Neural progenitor cell (in vitro differentiated cells): ENCODE results near the gene OBP2A. TPM values are rescaled to one million over a fixed set of nuclear protein-coding genes. Genes with fewer than 3 reads are reported as not detected.
"Not testable (repeated sequence)": the region's sequence is repeated elsewhere in the genome, so short reads cannot be mapped to it uniquely, and the experiment has no call there.

Source experiments
- DNase-seq: peaks from one replicate; pipeline ENCODE4 v3.0.0-alpha.2; 2016; ENCODE audit warnings: low spot score
- H2AFZ ChIP-seq: fragments of 200-600 bp; sonication (generic); replicated peaks from 2 replicates; pipeline ENCODE4 v1.6.1; 2016; ENCODE audit warnings: antibody characterized with exemption
- H3F3A ChIP-seq: fragments of 200-600 bp; sonication (generic); 2 replicates; pipeline ENCODE4 v1.6.1; 2016; ENCODE audit warnings: antibody characterized with exemption, low read depth
- H3K27ac ChIP-seq: fragments of 200-600 bp; sonication (generic); 2 replicates; pipeline ENCODE4 v1.5.1; 2016; ENCODE audit warnings: mild to moderate bottlenecking
- H3K27me3 ChIP-seq: fragments of 200-600 bp; sonication (generic); 2 replicates; pipeline ENCODE4 v1.6.1; 2016; ENCODE audit warnings: mild to moderate bottlenecking, moderate library complexity
- H3K36me3 ChIP-seq: fragments of 200-600 bp; sonication (generic); 2 replicates; pipeline ENCODE4 v1.5.1; 2016
- H3K4me1 ChIP-seq: fragments of 200-600 bp; sonication (generic); 2 replicates; pipeline ENCODE4 v1.6.1; 2016; ENCODE audit warnings: mixed run types
- H3K4me2 ChIP-seq: fragments of 200-600 bp; sonication (generic); 2 replicates; pipeline ENCODE4 v1.6.1; 2016
- H3K4me3 ChIP-seq: fragments of 200-600 bp; sonication (generic); 2 replicates; pipeline ENCODE4 v1.5.1; 2016
- H3K79me2 ChIP-seq: fragments of 200-600 bp; sonication (generic); 2 replicates; pipeline ENCODE4 v1.6.1; 2016; ENCODE audit warnings: low read depth
- H3K9ac ChIP-seq: fragments of 200-600 bp; sonication (generic); 2 replicates; pipeline ENCODE4 v1.6.1; 2016
- H3K9me3 ChIP-seq: fragments of 200-600 bp; sonication (generic); 2 replicates; pipeline ENCODE4 v1.5.1; 2016; ENCODE audit warnings: low read depth
- H4K20me1 ChIP-seq: fragments of 200-600 bp; sonication (generic); 2 replicates; pipeline ENCODE4 v1.6.1; 2016; ENCODE audit warnings: low read depth
- H3K27ac Mint-ChIP-seq: 3 replicates; pipeline ENCODE4 v1.8.0; 2021; ENCODE audit warnings: mixed read lengths
- H3K27me3 Mint-ChIP-seq: 2 replicates; pipeline ENCODE4 v1.8.0; 2022; ENCODE audit warnings: low read depth, mild to moderate bottlenecking, inconsistent platforms, moderate library complexity, mixed read lengths; ENCODE audit not compliant: insufficient read depth
- H3K36me3 Mint-ChIP-seq: 3 replicates; pipeline ENCODE4 v1.8.0; 2021; ENCODE audit warnings: mixed read lengths
- H3K4me1 Mint-ChIP-seq: 3 replicates; pipeline ENCODE4 v1.8.0; 2021; ENCODE audit warnings: mixed read lengths
- H3K4me3 Mint-ChIP-seq: 3 replicates; pipeline ENCODE4 v1.8.0; 2021; ENCODE audit warnings: mild to moderate bottlenecking, moderate library complexity, mixed read lengths
- H3K9me3 Mint-ChIP-seq: 3 replicates; pipeline ENCODE4 v1.8.0; 2020; ENCODE audit warnings: mixed read lengths
- EZH2 ChIP-seq: fragments of 200-600 bp; sonication (generic); IDR thresholded peaks from 2 replicates; pipeline ENCODE4 v1.6.1; 2017; ENCODE audit warnings: antibody characterized with exemption, mild to moderate bottlenecking, moderate library complexity
- EZH2phosphoT487 ChIP-seq: fragments of 200-600 bp; sonication (generic); IDR thresholded peaks from 2 replicates; pipeline ENCODE4 v1.6.1; 2017; ENCODE audit warnings: antibody characterized with exemption
- total RNA-seq: library from RNA; depleted of rRNA; stranded (reverse); fragments of >200 nt; gene quantifications from 2 replicates; pipeline ENCODE4 v1.2.3, GENCODE V29; 2015; ENCODE audit warnings: low replicate concordance
- TF ChIP-seq, protein P1 (sequence below): fragments of 200-600 bp; sonication (generic); IDR thresholded peaks from 2 replicates; pipeline ENCODE4 v1.5.1; 2017; ENCODE audit warnings: antibody characterized with exemption, mild to moderate bottlenecking

Gene OBP2A, protein sequence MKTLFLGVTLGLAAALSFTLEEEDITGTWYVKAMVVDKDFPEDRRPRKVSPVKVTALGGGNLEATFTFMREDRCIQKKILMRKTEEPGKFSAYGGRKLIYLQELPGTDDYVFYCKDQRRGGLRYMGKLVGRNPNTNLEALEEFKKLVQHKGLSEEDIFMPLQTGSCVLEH
- total RNA-seq = not detected in 2 replicates

DNA sequence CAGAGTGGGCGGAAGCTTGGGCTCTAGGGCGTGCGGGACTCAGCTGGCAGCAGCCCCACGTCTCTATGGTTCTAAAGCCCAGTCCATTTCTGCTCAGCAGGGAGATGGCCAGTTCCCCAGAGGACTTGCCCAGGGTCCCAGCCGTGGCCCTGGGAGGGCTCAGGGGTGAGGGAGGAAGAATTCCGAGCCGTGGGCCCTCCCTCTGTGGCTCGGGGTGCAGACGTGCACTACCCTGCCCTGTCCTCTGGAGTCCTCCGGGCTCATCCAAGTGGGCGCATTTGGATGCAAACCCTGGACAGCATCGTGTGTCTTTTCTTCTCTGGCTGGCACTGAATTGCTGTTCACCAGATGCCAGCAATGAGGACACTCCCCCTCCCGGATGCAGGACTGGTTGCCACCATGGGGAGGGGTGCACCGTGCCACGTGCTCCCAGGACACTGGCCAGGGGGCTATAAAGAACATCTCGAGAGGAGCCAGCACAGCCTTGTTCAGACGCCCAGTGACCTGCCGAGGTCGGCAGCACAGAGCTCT lies at the start of gene OBP2A:
OBP2A (plus strand) TSS at position 481 of the 531 bp plus-strand sequence. CDS start 55 bp downstream, outside the sequence.
- H3K27ac Mint-ChIP-seq, H3K4me2 ChIP-seq, H4K20me1 ChIP-seq, H3K9me3 ChIP-seq, H3K4me3 ChIP-seq, H3K9ac ChIP-seq, H3K9me3 Mint-ChIP-seq, H3F3A ChIP-seq, H3K27ac ChIP-seq, H3K79me2 ChIP-seq, H3K36me3 ChIP-seq, H3K27me3 ChIP-seq, H3K27me3 Mint-ChIP-seq, H3K36me3 Mint-ChIP-seq, H2AFZ ChIP-seq, H3K4me1 ChIP-seq, H3K4me3 Mint-ChIP-seq, H3K4me1 Mint-ChIP-seq, DNase-seq: not testable (repeated sequence)

DNA sequence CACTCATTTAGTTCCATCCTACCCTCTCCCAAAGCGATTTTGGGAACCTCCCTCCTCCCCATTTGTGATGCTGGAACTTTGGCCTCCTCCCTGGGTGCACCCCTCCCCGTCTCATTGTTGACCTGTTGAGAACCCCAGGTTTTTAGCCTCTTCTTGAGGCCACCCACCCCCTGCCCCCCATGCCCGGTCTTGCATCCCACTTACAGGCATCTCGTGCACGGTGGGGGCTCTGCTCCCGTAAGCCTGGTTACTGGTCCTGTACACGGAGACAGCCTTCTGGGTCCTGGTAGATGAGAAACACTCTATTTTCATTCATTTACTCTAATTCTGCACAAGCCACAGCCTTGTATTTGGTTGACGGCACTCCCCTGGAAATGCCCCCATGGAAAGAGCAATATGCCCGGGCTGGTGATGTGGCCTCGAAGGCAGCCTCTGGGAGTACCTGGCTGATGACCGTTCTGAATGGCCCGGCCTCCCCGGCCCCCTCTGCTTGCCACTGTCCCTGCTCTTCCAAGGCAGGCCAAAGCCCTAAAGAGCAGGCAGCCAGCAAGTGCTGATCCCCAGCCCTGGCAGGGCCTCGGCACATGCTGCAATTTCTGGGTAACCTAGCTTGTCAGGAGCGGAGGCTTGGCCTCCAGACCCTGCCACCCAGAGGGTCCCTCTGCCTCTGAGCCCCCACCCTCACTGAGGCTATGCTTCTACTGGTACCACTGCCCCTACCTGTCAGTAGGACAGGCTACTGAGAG lies 47.4 kb upstream of the OBP2A start:
- no peak overlapping the region for H3K27ac Mint-ChIP-seq
- Histone ChIP-seq H3K9ac (no peak overlapping the region), H3K27ac (no peak overlapping the region), H3K36me3 (no peaks in the 10 kb centered on the region), H4K20me1 (peaks cover 28% of the 10 kb centered on the region), H2AFZ (no peak overlapping the region), H3K27me3 (peaks cover 12% of the 10 kb centered on the region), H3K4me1 (peaks cover 9% of the 10 kb centered on the region), H3K4me3 (no peak overlapping the region), H3K4me2 (peak overlapping the region; percentile 79), H3K9me3 (no peaks in the 10 kb centered on the region), H3K79me2 (peaks cover 20% of the 10 kb centered on the region), H3F3A (peaks cover 10% of the 10 kb centered on the region)
- DNase-seq = no peak
- peak overlapping the region; percentile 87 for H3K4me3 Mint-ChIP-seq
- no peaks in the 10 kb centered on the region for H3K9me3 Mint-ChIP-seq
- H3K4me1 Mint-ChIP-seq = peaks cover 18% of the 10 kb centered on the region
- H3K36me3 Mint-ChIP-seq = peaks cover 6% of the 10 kb centered on the region
- H3K27me3 Mint-ChIP-seq = no peaks in the 10 kb centered on the region
- TF ChIP-seq, protein P1, sequence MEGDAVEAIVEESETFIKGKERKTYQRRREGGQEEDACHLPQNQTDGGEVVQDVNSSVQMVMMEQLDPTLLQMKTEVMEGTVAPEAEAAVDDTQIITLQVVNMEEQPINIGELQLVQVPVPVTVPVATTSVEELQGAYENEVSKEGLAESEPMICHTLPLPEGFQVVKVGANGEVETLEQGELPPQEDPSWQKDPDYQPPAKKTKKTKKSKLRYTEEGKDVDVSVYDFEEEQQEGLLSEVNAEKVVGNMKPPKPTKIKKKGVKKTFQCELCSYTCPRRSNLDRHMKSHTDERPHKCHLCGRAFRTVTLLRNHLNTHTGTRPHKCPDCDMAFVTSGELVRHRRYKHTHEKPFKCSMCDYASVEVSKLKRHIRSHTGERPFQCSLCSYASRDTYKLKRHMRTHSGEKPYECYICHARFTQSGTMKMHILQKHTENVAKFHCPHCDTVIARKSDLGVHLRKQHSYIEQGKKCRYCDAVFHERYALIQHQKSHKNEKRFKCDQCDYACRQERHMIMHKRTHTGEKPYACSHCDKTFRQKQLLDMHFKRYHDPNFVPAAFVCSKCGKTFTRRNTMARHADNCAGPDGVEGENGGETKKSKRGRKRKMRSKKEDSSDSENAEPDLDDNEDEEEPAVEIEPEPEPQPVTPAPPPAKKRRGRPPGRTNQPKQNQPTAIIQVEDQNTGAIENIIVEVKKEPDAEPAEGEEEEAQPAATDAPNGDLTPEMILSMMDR = no peak
- TF ChIP-seq EZH2phosphoT487 (no peak), EZH2 (no peak)

DNA sequence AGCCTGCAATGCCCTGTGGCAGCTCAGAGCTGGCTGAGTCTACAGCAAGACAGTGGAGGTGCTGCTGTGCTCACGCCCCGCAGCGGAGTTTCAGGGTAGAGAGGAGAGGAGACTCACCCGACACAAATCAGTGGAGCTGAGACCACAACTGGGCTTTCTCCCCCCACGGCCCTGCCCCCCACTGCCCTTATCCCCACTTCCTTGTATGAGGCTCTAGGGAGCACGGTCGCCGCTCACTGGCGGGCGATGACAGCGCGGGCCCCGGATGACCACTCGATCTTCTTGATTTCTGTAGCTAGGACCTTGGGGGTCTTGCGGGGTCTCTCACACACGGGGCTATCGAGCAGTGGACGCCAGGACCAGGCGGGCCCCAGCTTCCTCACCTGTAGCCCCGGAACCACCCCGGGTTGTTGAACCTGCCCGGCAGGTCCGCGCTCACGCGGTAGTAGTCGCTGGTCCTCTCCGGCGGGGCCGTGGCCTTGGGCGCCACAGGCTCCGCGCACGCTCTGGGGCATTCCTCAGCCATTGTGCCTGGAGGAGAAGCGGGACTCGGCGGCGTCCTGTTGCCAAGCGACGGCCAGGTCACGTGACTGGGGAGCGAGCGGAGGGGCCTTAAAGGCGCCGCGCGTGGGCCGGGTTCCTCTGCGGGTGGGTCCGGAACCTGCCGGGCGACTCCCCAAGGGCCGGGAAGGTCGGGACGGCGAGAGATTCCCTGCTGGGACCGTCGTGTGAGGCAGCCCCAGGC lies 46.4 kb upstream of the OBP2A start:
- peak; percentile 95 for DNase-seq
- H3K4me3 ChIP-seq = peak overlapping the region; percentile 91
- peaks cover 12% of the 10 kb centered on the region for H3K27me3 ChIP-seq
- H3K79me2 ChIP-seq = peaks cover 20% of the 10 kb centered on the region
- no peak overlapping the region for H3K9ac ChIP-seq
- no peak overlapping the region for H3K27ac ChIP-seq
- H2AFZ ChIP-seq = peak overlapping the region; percentile 84
- H3K4me2 ChIP-seq = peak overlapping the region; percentile 79
- Mint-ChIP-seq H3K27me3 (no peaks in the 10 kb centered on the region), H3K27ac (peak overlapping the region; percentile 50), H3K36me3 (peaks cover 9% of the 10 kb centered on the region), H3K4me3 (peak overlapping the region; percentile 87), H3K9me3 (no peaks in the 10 kb centered on the region), H3K4me1 (peaks cover 18% of the 10 kb centered on the region)
- H3K4me1 ChIP-seq = peaks cover 9% of the 10 kb centered on the region
- H3K36me3 ChIP-seq = no peaks in the 10 kb centered on the region
- peaks cover 35% of the 10 kb centered on the region for H4K20me1 ChIP-seq
- H3K9me3 ChIP-seq = no peaks in the 10 kb centered on the region
- TF ChIP-seq EZH2phosphoT487 = no peak
- TF ChIP-seq, protein P1 = no peak
- no peak for TF ChIP-seq EZH2
- H3F3A ChIP-seq = peaks cover 17% of the 10 kb centered on the region
